Mesothelial cell of epicardium (in vitro differentiated cells): ENCODE results near the gene TFEC. TPM values are rescaled to one million over a fixed set of nuclear protein-coding genes. Genes with fewer than 3 reads are reported as not detected.
A peak's percentile ranks its signal among the peaks of the same experiment; 100 is the strongest.

Experiments
- DNase-seq, 2 experiments: peaks; one replicate each; pipeline ENCODE4 v3.0.0; 2021; ENCODE audit warnings: low spot score in 2 of 2; ENCODE audit not compliant: unreplicated experiment in 2 of 2
- H3K27ac Mint-ChIP-seq: 2 replicates; pipeline ENCODE4 v1.8.0; 2021; ENCODE audit warnings: mixed read lengths
- H3K27me3 Mint-ChIP-seq: 2 replicates; pipeline ENCODE4 v1.8.0; 2021; ENCODE audit warnings: low read depth, mixed read lengths
- H3K36me3 Mint-ChIP-seq: 2 replicates; pipeline ENCODE4 v1.8.0; 2021; ENCODE audit warnings: mixed read lengths
- H3K4me1 Mint-ChIP-seq: 2 replicates; pipeline ENCODE4 v1.8.0; 2021; ENCODE audit warnings: mixed read lengths
- H3K4me3 Mint-ChIP-seq: 2 replicates; pipeline ENCODE4 v1.8.0; 2021; ENCODE audit warnings: mild to moderate bottlenecking, moderate library complexity, mixed read lengths
- H3K9me3 Mint-ChIP-seq: 2 replicates; pipeline ENCODE4 v1.8.0; 2021; ENCODE audit warnings: mixed read lengths
- CTCF ChIP-seq: fragments of 200-600 bp; sonication (generic); IDR thresholded peaks from one replicate; pipeline ENCODE4 v1.5.0; 2021; ENCODE audit warnings: antibody characterized with exemption; ENCODE audit not compliant: unreplicated experiment
- total RNA-seq: library from RNA; stranded (reverse); gene quantifications from 3 replicates; pipeline ENCODE4 v1.2.1, GENCODE V29; 2021

Gene TFEC
- total RNA-seq, 1 donor from 2014 or later = 0.49 TPM

GRCh38 chr7:115965236-115965635 lies 65.3 kb downstream of the TFEC start:
- Mint-ChIP-seq H3K36me3 (no peaks in the 10 kb centered on the region), H3K27me3 (no peaks in the 10 kb centered on the region), H3K27ac (peak overlapping the region; percentile 32), H3K4me3 (no peak overlapping the region), H3K4me1 (peaks cover 13% of the 10 kb centered on the region), H3K9me3 (peaks cover 15% of the 10 kb centered on the region)
- TF ChIP-seq CTCF = no peak
- DNase-seq = no peak

- Mint-ChIP-seq H3K9me3 (peaks cover 16% of the 10 kb centered on the region), H3K4me3 (no peak overlapping the region), H3K27me3 (no peaks in the 10 kb centered on the region), H3K4me1 (peaks cover 13% of the 10 kb centered on the region), H3K36me3 (no peaks in the 10 kb centered on the region), H3K27ac (no peak overlapping the region)
- no peak for TF ChIP-seq CTCF
- no peak for DNase-seq
Observed at GRCh38 chr7:115964799-115965198, 65.8 kb downstream of the TFEC start.

- Mint-ChIP-seq H3K36me3 (no peaks in the 10 kb centered on the region), H3K27ac (no peak overlapping the region), H3K27me3 (no peaks in the 10 kb centered on the region), H3K4me1 (peaks cover 13% of the 10 kb centered on the region), H3K4me3 (no peak overlapping the region), H3K9me3 (peaks cover 16% of the 10 kb centered on the region)
- no peak for DNase-seq
- TF ChIP-seq CTCF = no peak
Observed at GRCh38 chr7:115962340-115962739, 68.2 kb downstream of the TFEC start.

- no peak for DNase-seq
- Mint-ChIP-seq H3K4me3 (no peak overlapping the region), H3K27me3 (no peaks in the 10 kb centered on the region), H3K4me1 (no peaks in the 10 kb centered on the region), H3K27ac (no peak overlapping the region), H3K9me3 (no peaks in the 10 kb centered on the region), H3K36me3 (no peaks in the 10 kb centered on the region)
- TF ChIP-seq CTCF = no peak
Observed at GRCh38 chr7:115953592-115954255, 76.8 kb downstream of the TFEC start.

GRCh38 chr7:115952832-115953231 lies 77.7 kb downstream of the TFEC start:
- Mint-ChIP-seq H3K27me3 (no peaks in the 10 kb centered on the region), H3K4me1 (no peaks in the 10 kb centered on the region), H3K4me3 (no peak overlapping the region), H3K27ac (no peak overlapping the region), H3K9me3 (no peaks in the 10 kb centered on the region), H3K36me3 (no peaks in the 10 kb centered on the region)
- no peak for DNase-seq
- no peak for TF ChIP-seq CTCF

- no peak for DNase-seq
- H3K36me3 Mint-ChIP-seq = no peaks in the 10 kb centered on the region
Observed at GRCh38 chr7:115951547-115951946, 79.0 kb downstream of the TFEC start.

More at GRCh38 chr7:115951547-115951946, 79.0 kb downstream of the TFEC start:
- Mint-ChIP-seq H3K4me1 (no peaks in the 10 kb centered on the region), H3K9me3 (no peaks in the 10 kb centered on the region), H3K4me3 (no peak overlapping the region), H3K27me3 (no peaks in the 10 kb centered on the region), H3K27ac (no peak overlapping the region)
- TF ChIP-seq CTCF = no peak
